ENCODE measurements around the gene TOMM5. TPM values are rescaled to one million over a fixed set of nuclear protein-coding genes. Genes with fewer than 3 reads are reported as not detected.
"Not testable (repeated sequence)": the region's sequence is repeated elsewhere in the genome, so short reads cannot be mapped to it uniquely, and the experiment has no call there.

The TOMM5 gene
- total RNA-seq, 1 donor, result 72.4 TPM

- H3K27ac ChIP-seq (ENCODE audit: low read depth, low read length), result no peak overlapping the region
- no peaks in the 10 kb centered on the region for H3K36me3 ChIP-seq (ENCODE audit: insufficient read depth, low read length)
- H3K4me3 ChIP-seq (ENCODE audit: insufficient read depth, low read length), result no peak overlapping the region
- no peaks in the 10 kb centered on the region for H3K9me3 ChIP-seq (ENCODE audit: low read depth, low read length)
- H3K27me3 ChIP-seq (ENCODE audit: insufficient read depth, low read length), result peaks cover 28% of the 10 kb centered on the region
- no peak for DNase-seq (ENCODE audit: insufficient read length, low spot score, missing footprints)
- no peak overlapping the region for H2AFZ ChIP-seq (ENCODE audit: low read length)
- TF ChIP-seq CTCF (IDR thresholded peaks at IDR 0.05; ENCODE audit: extremely low read depth, low read depth, low read length), result no peak
- H4K20me1 ChIP-seq (ENCODE audit: insufficient read depth, low read length), result no peaks in the 10 kb centered on the region
- H3K4me2 ChIP-seq (ENCODE audit: insufficient read depth, low read length), result no peak overlapping the region
- H3K79me2 ChIP-seq (ENCODE audit: insufficient read depth, low read length), result no peaks in the 10 kb centered on the region
- H3K4me1 ChIP-seq (ENCODE audit: insufficient read depth, low read length), result no peaks in the 10 kb centered on the region
Measured at GRCh38 chr9:37604296-37604695, 11.9 kb upstream of the TOMM5 start.

- H3K79me2 ChIP-seq (ENCODE audit: insufficient read depth, low read length), result no peaks in the 10 kb centered on the region
- no peak overlapping the region for H3K4me3 ChIP-seq (ENCODE audit: insufficient read depth, low read length)
- H3K36me3 ChIP-seq (ENCODE audit: insufficient read depth, low read length), result no peaks in the 10 kb centered on the region
- H3K4me1 ChIP-seq (ENCODE audit: insufficient read depth, low read length), result no peaks in the 10 kb centered on the region
- no peak overlapping the region for H3K27ac ChIP-seq (ENCODE audit: low read depth, low read length)
- H3K4me2 ChIP-seq (ENCODE audit: insufficient read depth, low read length), result no peak overlapping the region
- TF ChIP-seq CTCF (IDR thresholded peaks at IDR 0.05; ENCODE audit: extremely low read depth, low read depth, low read length), result no peak
- H3K9me3 ChIP-seq (ENCODE audit: low read depth, low read length), result no peaks in the 10 kb centered on the region
- H2AFZ ChIP-seq (ENCODE audit: low read length), result no peak overlapping the region
- no peak for DNase-seq (ENCODE audit: insufficient read length, low spot score, missing footprints)
- H3K27me3 ChIP-seq (ENCODE audit: insufficient read depth, low read length), result peaks cover 20% of the 10 kb centered on the region
- no peaks in the 10 kb centered on the region for H4K20me1 ChIP-seq (ENCODE audit: insufficient read depth, low read length)
Measured at GRCh38 chr9:37602817-37603216, 10.4 kb upstream of the TOMM5 start.

GRCh38 chr9:37602061-37602460 is 9.7 kb upstream of the TOMM5 start:
- not testable (repeated sequence) for DNase-seq (ENCODE audit: insufficient read length, low spot score, missing footprints); H2AFZ ChIP-seq (ENCODE audit: low read length); H3K36me3 ChIP-seq (ENCODE audit: insufficient read depth, low read length); H3K4me3 ChIP-seq (ENCODE audit: insufficient read depth, low read length); H3K79me2 ChIP-seq (ENCODE audit: insufficient read depth, low read length); H3K9me3 ChIP-seq (ENCODE audit: low read depth, low read length); H3K27ac ChIP-seq (ENCODE audit: low read depth, low read length); H4K20me1 ChIP-seq (ENCODE audit: insufficient read depth, low read length); H3K4me1 ChIP-seq (ENCODE audit: insufficient read depth, low read length); H3K4me2 ChIP-seq (ENCODE audit: insufficient read depth, low read length)
- H3K27me3 ChIP-seq (ENCODE audit: insufficient read depth, low read length), result peaks cover 16% of the 10 kb centered on the region

GRCh38 chr9:37596504-37596903 is 4.1 kb upstream of the TOMM5 start:
- Histone ChIP-seq H3K4me3 (ENCODE audit: insufficient read depth, low read length) (no peak overlapping the region), H3K36me3 (ENCODE audit: insufficient read depth, low read length) (no peaks in the 10 kb centered on the region), H3K27ac (ENCODE audit: low read depth, low read length) (no peak overlapping the region), H3K27me3 (ENCODE audit: insufficient read depth, low read length) (peaks cover 13% of the 10 kb centered on the region), H3K4me1 (ENCODE audit: insufficient read depth, low read length) (peaks cover 2% of the 10 kb centered on the region), H3K79me2 (ENCODE audit: insufficient read depth, low read length) (peaks cover 9% of the 10 kb centered on the region), H3K9me3 (ENCODE audit: low read depth, low read length) (no peaks in the 10 kb centered on the region), H3K4me2 (ENCODE audit: insufficient read depth, low read length) (no peak overlapping the region), H2AFZ (ENCODE audit: low read length) (no peak overlapping the region), H4K20me1 (ENCODE audit: insufficient read depth, low read length) (no peaks in the 10 kb centered on the region)
- TF ChIP-seq CTCF (IDR thresholded peaks at IDR 0.05; ENCODE audit: extremely low read depth, low read depth, low read length), result no peak
- DNase-seq (ENCODE audit: insufficient read length, low spot score, missing footprints), result no peak
